BLaER1 treated with 17β-estradiol and CSF1 and Interleukin-3, amounts not matched to agents 10 nM and 100 nM (cell line): ENCODE measurements around the gene CYTH2.
"Not testable (repeated sequence)": the region's sequence is repeated elsewhere in the genome, so short reads cannot be mapped to it uniquely, and the experiment has no call there.

Source experiments
- H3K27ac ChIP-seq, 11 experiments: shearing (Covaris generic); formaldehyde crosslinking; 2 replicates each; pipeline ENCODE4 v1.8.1; 2022
- H3K27me3 ChIP-seq, 11 experiments: shearing (Covaris generic); formaldehyde crosslinking; 2 replicates each; pipeline ENCODE4 v1.8.1; 2022
- H3K36me3 ChIP-seq, 11 experiments: shearing (Covaris generic); formaldehyde crosslinking; 2 replicates each; pipeline ENCODE4 v1.8.1; 2022
- H3K4me1 ChIP-seq, 10 experiments: shearing (Covaris generic); formaldehyde crosslinking; 2 replicates each; pipeline ENCODE4 v1.8.1; 2022
- H3K4me2 ChIP-seq, 11 experiments: shearing (Covaris generic); formaldehyde crosslinking; 2 replicates each; pipeline ENCODE4 v1.8.1; 2022
- H3K4me3 ChIP-seq, 10 experiments: shearing (Covaris generic); formaldehyde crosslinking; 2 replicates each; pipeline ENCODE4 v1.8.1; 2022
- H3K9ac ChIP-seq, 11 experiments: shearing (Covaris generic); formaldehyde crosslinking; 2 replicates each; pipeline ENCODE4 v1.8.1; 2022
- H3K9me3 ChIP-seq, 11 experiments: shearing (Covaris generic); formaldehyde crosslinking; replicated peaks in 1 of 11; 2 replicates each; pipeline ENCODE4 v1.8.1; 2022
- H4K20me1 ChIP-seq, 11 experiments: shearing (Covaris generic); formaldehyde crosslinking; 2 replicates each; pipeline ENCODE4 v1.8.1; 2022
- Cebpa-rat ChIP-seq, 11 experiments: shearing (Covaris generic); IDR thresholded peaks; 2 replicates each; pipeline ENCODE4 v1.8.1; 2022

CYTH2 gene

GRCh38 chr19:48484247-48484893 is 15.2 kb downstream of the CYTH2 start:
- H3K9me3 ChIP-seq = no peaks in the 10 kb centered on the region

DNA sequence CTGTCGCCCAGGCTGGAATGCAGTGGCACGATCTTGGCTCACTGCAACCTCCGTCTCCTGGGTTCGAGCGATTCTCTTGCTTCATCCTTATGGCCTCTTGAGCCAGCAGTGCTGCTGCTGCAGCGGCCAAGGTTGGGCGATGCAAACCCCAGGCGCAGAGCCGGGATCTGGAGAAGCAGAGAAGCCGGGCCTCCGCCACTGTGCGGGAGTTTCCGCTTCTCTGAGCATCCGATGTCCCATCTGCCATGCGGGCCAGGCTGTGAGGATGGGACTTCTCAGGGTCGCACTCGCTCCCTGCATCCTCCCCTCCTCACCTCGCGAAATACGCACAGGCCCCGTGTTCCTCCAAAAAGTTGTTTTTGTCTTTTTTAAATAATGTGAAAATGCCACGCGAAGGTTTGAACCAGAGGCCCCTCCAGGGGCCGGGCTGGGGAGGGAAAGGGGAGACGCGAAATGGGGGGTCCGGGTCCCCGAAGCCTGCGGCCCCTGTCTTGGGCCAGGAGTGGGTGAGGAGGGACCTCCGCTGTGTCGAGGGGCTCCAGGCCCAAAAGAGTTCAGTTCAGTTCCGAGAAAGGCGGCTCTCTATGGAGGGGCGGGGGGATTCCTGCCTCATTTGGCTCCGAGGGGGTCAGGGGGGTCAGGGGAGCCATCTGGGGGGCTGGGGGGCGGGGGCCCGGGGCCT is 15.9 kb downstream of the CYTH2 start:
- peaks cover 0 to 16% (median 0%) of the 10 kb centered on the region in 11 experiments; a peak in 6 of 22 replicates for H4K20me1 ChIP-seq
- no peak overlapping the region for H3K9ac ChIP-seq
- peaks cover 28 to 47% (median 39%) of the 10 kb centered on the region in 10 experiments for H3K4me1 ChIP-seq
- H3K27ac ChIP-seq = no peak overlapping the region
- H3K27me3 ChIP-seq = peaks cover 0 to 3% (median 0%) of the 10 kb centered on the region in 11 experiments; a peak in 3 of 22 replicates
- H3K36me3 ChIP-seq = no peaks in the 10 kb centered on the region
- no peak overlapping the region for H3K4me2 ChIP-seq
- no peaks in the 10 kb centered on the region for H3K9me3 ChIP-seq
- no peak overlapping the region for H3K4me3 ChIP-seq
- TF ChIP-seq Cebpa-rat (IDR thresholded peaks at IDR 0.05) = no peak

More at GRCh38 chr19:48484247-48484893, 15.2 kb downstream of the CYTH2 start:
- Histone ChIP-seq H3K9ac (no peak overlapping the region), H3K36me3 (peaks cover 0 to 6% (median under 1%) of the 10 kb centered on the region in 11 experiments; a peak in 7 of 22 replicates), H3K4me1 (peaks cover 31 to 46% (median 38%) of the 10 kb centered on the region in 10 experiments), H3K27me3 (no peaks in the 10 kb centered on the region), H3K27ac (no peak overlapping the region), H3K4me3 (no peak overlapping the region), H3K4me2 (no peak overlapping the region), H4K20me1 (peaks cover 0 to 20% (median 7%) of the 10 kb centered on the region in 11 experiments; a peak in 11 of 22 replicates)
- TF ChIP-seq Cebpa-rat (IDR thresholded peaks at IDR 0.05) = no peak

DNA sequence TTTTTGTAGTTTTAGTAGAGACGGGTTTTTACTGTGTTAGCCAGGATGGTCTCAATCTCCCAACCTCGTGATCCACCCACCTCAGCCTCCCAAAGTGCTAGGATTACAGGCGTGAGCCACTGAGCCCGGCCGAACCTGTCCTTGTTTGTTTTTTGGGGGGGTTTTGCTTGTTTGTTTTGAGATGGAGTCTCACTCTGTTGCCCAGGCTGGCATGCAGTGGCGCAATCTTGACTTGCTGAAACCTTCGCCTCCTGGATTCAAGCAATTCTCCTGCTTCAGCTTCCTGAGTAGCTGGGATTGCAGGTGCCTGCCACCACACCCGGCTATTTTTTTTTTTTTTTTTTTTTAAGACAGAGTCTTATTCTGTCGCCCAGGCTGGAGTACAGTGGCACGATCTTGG is 17.5 kb downstream of the CYTH2 start:
- H3K4me3 ChIP-seq, H3K27ac ChIP-seq, H3K36me3 ChIP-seq, H3K4me2 ChIP-seq, H3K9me3 ChIP-seq, H3K9ac ChIP-seq: not testable (repeated sequence)
- Histone ChIP-seq H3K27me3 (peaks cover 0 to 17% (median 0%) of the 10 kb centered on the region in 11 experiments; a peak in 7 of 22 replicates), H4K20me1 (peaks cover 0 to 13% (median 0%) of the 10 kb centered on the region in 11 experiments; a peak in 2 of 22 replicates), H3K4me1 (peaks cover 25 to 45% (median 36%) of the 10 kb centered on the region in 10 experiments)
- 0 out of 22 replicates have a peak, but pooled peaks of 2 of the 11 experiments have one; percentile 9 to 16 for TF ChIP-seq Cebpa-rat (IDR thresholded peaks at IDR 0.05)

DNA sequence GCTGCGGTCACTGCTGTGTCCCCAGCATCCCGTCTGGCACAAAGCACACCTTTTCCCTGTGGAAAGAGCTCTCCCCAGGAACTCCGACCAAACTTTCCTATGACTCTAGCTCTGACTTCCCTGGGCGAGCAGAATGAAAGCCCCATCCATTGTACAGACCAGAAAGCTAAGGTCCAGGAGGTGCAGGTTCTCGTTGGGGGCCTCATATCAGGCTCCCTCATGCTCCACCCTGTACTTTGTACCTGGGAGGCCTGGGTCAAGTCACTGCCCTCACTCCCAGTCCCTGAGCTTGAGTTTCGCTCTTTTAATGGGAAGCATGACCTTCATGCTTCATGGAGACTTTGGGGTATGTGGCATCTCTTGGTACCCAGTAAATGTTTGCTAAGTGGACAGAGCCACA is 18.4 kb downstream of the CYTH2 start:
- Histone ChIP-seq H3K4me3 (no peak overlapping the region), H4K20me1 (peaks cover 0 to 13% (median 0%) of the 10 kb centered on the region in 11 experiments; a peak in 2 of 22 replicates), H3K36me3 (no peaks in the 10 kb centered on the region), H3K27ac (no peak overlapping the region), H3K9ac (peak overlapping the region in 1 of 11 experiments; percentile 24; a peak in 1 of 22 replicates), H3K27me3 (peaks cover 0 to 17% (median 0%) of the 10 kb centered on the region in 11 experiments; a peak in 7 of 22 replicates), H3K9me3 (no peaks in the 10 kb centered on the region), H3K4me1 (peaks cover 27 to 45% (median 36%) of the 10 kb centered on the region in 10 experiments), H3K4me2 (0 out of 22 replicates have a peak overlapping the region, but pooled peaks of 1 of the 11 experiments have one; percentile 33)
- TF ChIP-seq Cebpa-rat (IDR thresholded peaks at IDR 0.05) = no peak

DNA sequence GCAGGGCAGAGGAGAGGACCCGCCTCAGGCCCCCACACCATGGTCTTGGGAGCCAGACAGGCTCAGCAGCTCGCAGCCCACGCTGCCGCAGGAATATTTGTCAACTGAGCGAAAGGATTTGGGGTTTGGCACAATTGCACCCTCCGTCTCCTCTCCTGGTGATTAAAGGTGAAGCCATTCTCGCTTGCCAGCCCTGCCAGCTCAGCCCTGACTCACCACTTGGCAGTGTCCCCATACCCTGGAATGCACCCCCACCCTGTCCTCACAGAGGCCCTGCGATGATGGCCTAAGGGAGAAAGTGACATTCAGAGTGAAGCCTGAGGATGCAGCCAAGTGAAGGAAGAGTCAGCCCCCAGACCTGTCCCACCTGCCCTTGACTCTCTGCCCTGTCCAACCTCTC is 18.8 kb downstream of the CYTH2 start:
- no peak overlapping the region for H3K4me3 ChIP-seq
- peaks cover 0 to 17% (median 0%) of the 10 kb centered on the region in 11 experiments; a peak in 7 of 22 replicates for H3K27me3 ChIP-seq
- H3K36me3 ChIP-seq = no peaks in the 10 kb centered on the region
- no peak overlapping the region for H3K27ac ChIP-seq
- no peaks in the 10 kb centered on the region for H3K9me3 ChIP-seq
- TF ChIP-seq Cebpa-rat (IDR thresholded peaks at IDR 0.05) = no peak
- peak overlapping the region in 2 of 11 experiments; percentile 1 to 33; a peak in 2 of 22 replicates for H3K4me2 ChIP-seq
- H3K9ac ChIP-seq = peak overlapping the region in 1 of 11 experiments; percentile 24; a peak in 1 of 22 replicates
- peaks cover 0 to 13% (median 0%) of the 10 kb centered on the region in 11 experiments; a peak in 2 of 22 replicates for H4K20me1 ChIP-seq
- H3K4me1 ChIP-seq = peaks cover 28 to 44% (median 37%) of the 10 kb centered on the region in 10 experiments

DNA sequence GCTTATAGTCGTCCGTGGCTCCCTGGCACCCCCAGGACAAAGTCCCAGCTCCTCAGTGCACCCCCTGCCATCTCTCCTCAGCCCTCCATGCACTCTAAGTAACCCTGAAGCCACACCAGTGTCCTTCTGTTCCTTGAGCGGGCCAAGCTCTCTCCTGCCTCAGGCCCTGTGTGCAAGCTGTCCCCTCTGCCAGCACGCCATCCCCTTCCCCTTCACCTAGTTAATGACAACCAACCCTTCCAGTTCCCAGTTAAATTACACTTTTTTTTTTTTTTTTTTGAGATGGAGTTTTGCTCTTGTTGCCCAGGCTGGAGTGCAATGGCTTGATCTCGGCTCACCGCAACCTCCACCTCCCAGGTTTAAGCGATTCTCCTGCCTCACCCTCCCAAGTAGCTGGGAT is 19.3 kb downstream of the CYTH2 start:
- H3K9me3 ChIP-seq, H3K27ac ChIP-seq, H3K4me3 ChIP-seq, H3K36me3 ChIP-seq: not testable (repeated sequence)
- Histone ChIP-seq H3K27me3 (peaks cover under 1 to 17% (median 1%) of the 10 kb centered on the region in 11 experiments; a peak in 20 of 22 replicates), H4K20me1 (peaks cover 0 to 13% (median 0%) of the 10 kb centered on the region in 11 experiments; a peak in 2 of 22 replicates), H3K4me2 (peak overlapping the region in 1 of 11 experiments; percentile 33; a peak in 1 of 22 replicates), H3K4me1 (peaks cover 28 to 44% (median 36%) of the 10 kb centered on the region in 10 experiments), H3K9ac (peak overlapping the region in 1 of 11 experiments; percentile 24; a peak in 1 of 22 replicates)

DNA sequence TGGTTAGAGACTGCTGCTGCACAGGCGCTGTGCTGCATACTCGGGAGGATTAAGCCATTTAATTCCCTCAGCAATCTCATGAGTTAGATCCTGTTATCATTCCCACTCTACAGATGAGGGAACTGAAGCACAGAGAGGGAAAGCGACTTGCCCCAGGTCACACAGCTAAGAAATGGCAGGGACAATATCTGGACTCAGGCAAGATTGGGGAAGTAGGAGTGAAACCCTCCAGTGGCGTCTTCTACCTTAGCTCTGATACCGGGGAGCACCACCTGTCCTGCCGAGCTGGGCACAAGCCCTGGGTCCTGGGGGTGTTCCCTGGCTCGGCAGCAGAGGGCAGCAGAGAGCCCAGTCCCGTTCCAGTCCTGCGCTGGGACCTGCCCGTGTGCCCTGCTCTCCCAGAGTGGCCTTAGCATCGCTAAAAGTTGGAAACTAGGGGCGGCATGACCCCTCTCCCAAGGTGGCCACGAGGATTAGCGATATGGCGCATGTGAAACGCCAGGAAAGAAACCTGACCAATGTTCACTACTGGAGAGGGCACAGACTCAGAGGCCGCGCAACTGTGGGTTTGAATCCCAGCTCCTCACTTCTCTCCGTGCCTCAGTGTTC is 20.5 kb downstream of the CYTH2 start:
- TF ChIP-seq Cebpa-rat (IDR thresholded peaks at IDR 0.05) = no peak
- Histone ChIP-seq H3K4me3 (0 out of 20 replicates have a peak overlapping the region, but pooled peaks of 3 of the 10 experiments have one; percentile 30 to 56 (median 43)), H3K36me3 (no peaks in the 10 kb centered on the region), H3K4me2 (peak overlapping the region; percentile 73 to 99 (median 86)), H3K9me3 (no peaks in the 10 kb centered on the region), H3K4me1 (peaks cover 36 to 57% (median 46%) of the 10 kb centered on the region in 10 experiments), H3K27ac (peak overlapping the region in 2 of 11 experiments; percentile 69 to 79; a peak in 3 of 22 replicates), H4K20me1 (peaks cover 0 to 13% (median 0%) of the 10 kb centered on the region in 11 experiments; a peak in 5 of 22 replicates), H3K9ac (peak overlapping the region in 4 of 11 experiments; percentile 69 to 75 (median 72); a peak in 6 of 22 replicates), H3K27me3 (peaks cover 13 to 29% (median 14%) of the 10 kb centered on the region in 11 experiments)
